GM12875 (cell line): ENCODE data around the gene TMEM8B.

ENCODE experiments used
- H3K4me3 ChIP-seq: one replicate; pipeline ENCODE4 v1.5.1; 2011; ENCODE audit warnings: low read depth, low read length, control low read depth
- TF ChIP-seq, protein P1 (sequence below): IDR thresholded peaks from 2 replicates; pipeline ENCODE4 v1.5.1; 2011; ENCODE audit warnings: low read depth, mild to moderate bottlenecking, control low read depth, inconsistent platforms, low read length, moderate library complexity, borderline replicate concordance; ENCODE audit not compliant: insufficient read depth

The TMEM8B gene

DNA sequence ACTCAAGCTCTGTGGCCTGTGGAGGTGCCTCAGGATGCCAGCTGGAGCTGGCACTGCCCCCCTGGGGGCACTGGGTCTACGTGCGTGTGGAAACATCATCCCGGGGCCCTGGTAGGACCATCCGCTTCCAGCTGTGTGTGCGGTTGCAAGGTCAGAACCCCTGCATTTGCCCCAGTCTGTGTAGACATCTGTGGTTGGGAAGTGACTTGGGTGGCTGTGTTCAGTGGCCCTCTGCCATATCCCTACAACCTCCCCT, 12.5 kb downstream of the TMEM8B start:
- H3K4me3 ChIP-seq, result no peak overlapping the region

DNA sequence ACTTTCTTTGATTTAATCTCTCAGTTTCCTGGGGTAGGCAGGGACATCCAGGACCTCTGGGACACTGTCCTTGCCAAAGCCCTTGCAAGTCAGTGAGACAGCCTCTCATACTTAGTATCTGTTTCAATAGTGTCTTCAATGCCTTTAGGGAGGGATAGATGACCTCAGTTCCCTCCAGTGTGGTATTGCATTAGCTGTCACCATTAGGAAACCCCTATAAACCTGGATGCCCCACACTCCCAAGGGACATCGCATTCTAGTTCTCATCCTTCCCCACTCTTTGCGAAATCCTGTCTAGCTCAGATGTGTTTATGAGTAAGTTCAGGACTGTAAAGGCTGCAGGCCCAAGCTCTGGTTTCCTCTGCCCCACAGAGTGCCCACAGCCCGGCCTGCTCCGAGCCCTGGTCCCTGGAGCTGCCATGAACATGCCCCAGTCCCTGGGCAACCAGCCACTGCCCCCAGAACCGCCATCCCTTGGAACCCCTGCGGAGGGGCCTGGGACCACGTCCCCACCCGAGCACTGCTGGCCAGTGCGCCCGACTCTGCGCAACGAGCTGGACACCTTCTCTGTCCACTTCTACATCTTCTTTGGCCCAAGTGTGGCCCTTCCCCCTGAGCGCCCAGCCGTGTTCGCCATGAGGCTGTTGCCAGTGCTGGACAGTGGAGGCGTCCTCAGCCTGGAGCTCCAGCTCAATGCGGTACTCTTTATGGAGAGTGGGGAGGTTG, 13.2 kb downstream of the TMEM8B start:
- H3K4me3 ChIP-seq, result no peak overlapping the region
- TF ChIP-seq, protein P1, sequence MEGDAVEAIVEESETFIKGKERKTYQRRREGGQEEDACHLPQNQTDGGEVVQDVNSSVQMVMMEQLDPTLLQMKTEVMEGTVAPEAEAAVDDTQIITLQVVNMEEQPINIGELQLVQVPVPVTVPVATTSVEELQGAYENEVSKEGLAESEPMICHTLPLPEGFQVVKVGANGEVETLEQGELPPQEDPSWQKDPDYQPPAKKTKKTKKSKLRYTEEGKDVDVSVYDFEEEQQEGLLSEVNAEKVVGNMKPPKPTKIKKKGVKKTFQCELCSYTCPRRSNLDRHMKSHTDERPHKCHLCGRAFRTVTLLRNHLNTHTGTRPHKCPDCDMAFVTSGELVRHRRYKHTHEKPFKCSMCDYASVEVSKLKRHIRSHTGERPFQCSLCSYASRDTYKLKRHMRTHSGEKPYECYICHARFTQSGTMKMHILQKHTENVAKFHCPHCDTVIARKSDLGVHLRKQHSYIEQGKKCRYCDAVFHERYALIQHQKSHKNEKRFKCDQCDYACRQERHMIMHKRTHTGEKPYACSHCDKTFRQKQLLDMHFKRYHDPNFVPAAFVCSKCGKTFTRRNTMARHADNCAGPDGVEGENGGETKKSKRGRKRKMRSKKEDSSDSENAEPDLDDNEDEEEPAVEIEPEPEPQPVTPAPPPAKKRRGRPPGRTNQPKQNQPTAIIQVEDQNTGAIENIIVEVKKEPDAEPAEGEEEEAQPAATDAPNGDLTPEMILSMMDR, result no peak

More for the DNA sequence above, 12.5 kb downstream of the TMEM8B start:
- TF ChIP-seq, protein P1, result no peak

DNA sequence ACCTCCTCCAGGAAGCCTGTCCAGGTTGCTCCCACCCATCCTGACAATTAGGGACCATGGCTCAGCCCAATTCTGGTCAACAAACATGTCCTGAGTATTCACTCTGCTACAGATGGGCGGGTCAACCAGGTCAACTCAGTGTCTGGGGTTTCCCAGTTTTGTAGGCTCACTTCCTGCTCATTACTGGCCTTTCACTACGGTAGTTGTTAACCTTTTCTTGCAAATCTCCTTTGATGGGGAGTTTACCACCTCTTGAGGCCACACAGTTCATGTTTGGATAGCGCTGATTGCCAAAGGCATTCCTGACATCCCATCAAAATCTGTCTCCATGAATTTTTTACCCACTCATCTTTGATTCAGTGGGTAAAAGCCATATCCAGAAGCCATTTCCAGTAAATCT, 13.8 kb downstream of the TMEM8B start:
- TF ChIP-seq, protein P1, result no peak
- peak overlapping the region; percentile 3 for H3K4me3 ChIP-seq

DNA sequence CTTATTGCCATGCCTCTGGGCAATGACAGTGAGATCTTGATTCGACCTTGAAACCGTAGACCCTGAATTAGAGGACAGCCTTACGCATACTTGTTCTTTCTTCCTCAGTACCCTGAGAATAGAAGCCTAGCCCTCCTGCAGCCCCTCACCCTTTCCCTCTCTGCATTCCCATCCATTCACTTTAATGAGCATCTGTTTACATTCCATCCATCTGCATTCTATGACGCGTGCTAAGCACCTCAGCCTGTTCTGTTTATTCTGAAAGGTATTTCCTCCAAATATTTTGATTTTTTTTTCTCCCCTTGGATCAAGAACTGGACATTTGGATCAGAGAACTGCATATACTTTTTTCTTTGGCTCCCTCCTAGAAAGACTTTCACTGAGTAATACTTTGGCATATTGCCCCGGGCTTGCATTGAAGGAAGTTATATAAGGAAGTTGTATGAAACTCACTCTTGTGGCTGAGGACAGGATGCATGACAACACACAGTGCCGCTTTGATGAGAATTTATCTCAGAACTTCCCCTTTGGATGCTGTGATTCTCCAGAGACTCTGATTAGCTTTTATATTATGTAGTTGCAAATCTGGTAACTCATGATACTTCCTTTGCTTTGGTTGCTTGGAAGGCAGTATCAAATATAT, 15.7 kb downstream of the TMEM8B start:
- no peak overlapping the region for H3K4me3 ChIP-seq
- TF ChIP-seq, protein P1, result no peak

DNA sequence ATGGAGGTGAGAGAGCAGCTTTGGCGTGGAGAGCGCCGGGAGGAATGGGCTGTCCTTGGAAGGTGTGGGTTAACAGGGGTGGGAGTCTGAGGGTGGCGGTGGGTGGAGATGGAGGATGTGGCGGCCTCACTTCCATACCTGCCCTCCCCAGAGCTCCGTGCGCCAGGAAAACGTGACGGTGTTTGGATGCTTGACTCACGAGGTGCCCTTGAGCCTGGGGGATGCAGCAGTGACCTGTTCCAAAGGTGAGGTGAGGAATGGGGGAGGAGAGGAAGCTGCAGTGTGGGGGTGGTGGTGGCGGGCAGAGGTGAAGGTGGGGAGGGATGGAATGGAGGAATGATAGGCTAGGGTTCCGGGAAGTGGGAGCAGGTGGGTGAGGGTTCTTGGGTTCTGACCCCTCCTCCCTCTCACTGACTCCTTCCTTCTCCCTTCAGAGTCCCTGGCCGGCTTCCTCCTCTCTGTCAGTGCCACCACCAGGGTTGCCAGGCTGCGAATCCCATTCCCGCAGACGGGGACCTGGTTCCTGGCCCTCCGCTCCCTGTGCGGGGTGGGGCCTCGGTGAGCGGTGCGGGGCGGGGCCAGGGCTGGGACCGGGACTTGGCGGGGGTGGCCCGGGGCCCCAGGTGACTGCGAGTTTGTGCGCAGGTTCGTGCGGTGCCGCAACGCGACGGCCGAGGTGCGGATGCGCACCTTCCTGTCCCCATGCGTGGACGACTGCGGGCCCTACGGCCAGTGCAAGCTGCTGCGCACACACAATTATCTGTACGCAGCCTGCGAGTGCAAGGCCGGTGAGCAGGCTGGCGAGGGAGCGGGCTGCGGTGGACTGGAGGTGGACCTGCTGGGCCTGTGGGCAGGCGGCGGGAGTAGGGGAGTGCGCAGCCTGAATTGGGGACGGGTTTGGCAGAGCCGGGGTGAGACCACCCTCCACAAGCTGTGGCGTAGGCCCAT, 17.1 kb downstream of the TMEM8B start:
- TF ChIP-seq, protein P1, result no peak
- H3K4me3 ChIP-seq, result no peak overlapping the region

DNA sequence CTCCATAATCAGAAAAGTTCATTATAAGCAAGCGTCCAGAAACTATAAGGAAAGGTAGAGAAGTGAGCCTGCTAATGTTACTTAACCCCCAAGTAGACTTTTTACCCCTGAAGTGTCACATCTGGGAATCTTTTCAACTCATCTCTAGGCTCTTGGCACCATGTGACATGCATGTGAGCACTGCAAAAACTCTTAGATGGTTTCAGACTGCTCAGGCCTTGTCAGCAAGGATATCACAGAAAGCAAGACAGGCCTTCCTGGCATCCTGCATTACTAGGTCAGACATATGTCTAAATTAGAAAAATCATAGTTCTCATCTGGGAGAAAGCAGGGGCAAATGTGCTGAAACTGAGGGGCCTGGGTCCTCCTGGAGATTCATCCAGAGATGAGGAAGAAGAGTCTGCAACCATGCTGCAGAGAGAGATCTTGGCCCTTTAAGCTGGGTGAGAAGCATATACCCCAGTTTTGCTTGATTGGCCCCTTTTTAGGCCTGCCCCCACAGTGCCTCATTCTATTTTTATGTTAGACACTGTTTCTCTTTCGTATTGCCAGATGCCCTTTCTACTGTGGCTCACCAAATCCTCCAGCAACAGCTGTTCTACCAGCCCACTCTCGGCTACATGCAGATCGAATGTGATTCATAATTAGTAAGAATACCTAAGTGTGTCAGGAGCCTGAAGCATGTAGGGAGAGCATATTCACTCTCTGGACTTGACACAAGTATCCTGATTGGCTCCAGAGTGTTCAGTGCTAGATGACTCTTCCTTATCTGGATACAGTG, 19.0 kb downstream of the TMEM8B start:
- no peak overlapping the region for H3K4me3 ChIP-seq
- TF ChIP-seq, protein P1, result no peak
